NB4 (cell line): Measurements from ENCODE around the gene TGFA.

Experiments
- DNase-seq: peaks from one replicate; pipeline ENCODE4 v3.0.0; 2010; ENCODE audit warnings: low read depth
- H3K4me3 ChIP-seq: one replicate; pipeline ENCODE4 v1.5.1; 2011; ENCODE audit warnings: mild to moderate bottlenecking, low read depth, low read length, moderate library complexity
- CTCF ChIP-seq: IDR thresholded peaks from one replicate; pipeline ENCODE4 v1.5.1; 2012; ENCODE audit warnings: low read depth, low read length
- MAX ChIP-seq: IDR thresholded peaks from 2 replicates; pipeline ENCODE4 v1.6.1; 2011; ENCODE audit warnings: low read depth, low read length
- MYC ChIP-seq: IDR thresholded peaks from 2 replicates; pipeline ENCODE4 v1.6.1; 2011; ENCODE audit warnings: low read depth, low read length
- POLR2A ChIP-seq: IDR thresholded peaks from 2 replicates; pipeline ENCODE4 v1.6.1; 2011; ENCODE audit warnings: mild to moderate bottlenecking; ENCODE audit not compliant: insufficient read length; ENCODE audit errors: extremely low read depth

TGFA gene

GRCh38 chr2:70454936-70455544 is 98.6 kb downstream of the TGFA start:
- DNase-seq: peak; percentile 91
- TF ChIP-seq CTCF (no peak), MYC (peak; percentile 76), POLR2A (no peak), MAX (peak; percentile 79)
- no peak overlapping the region for H3K4me3 ChIP-seq

GRCh38 chr2:70450641-70451250 is 102.9 kb downstream of the TGFA start:
- no peak for DNase-seq
- TF ChIP-seq CTCF (no peak), MYC (no peak), MAX (no peak), POLR2A (no peak)
- no peak overlapping the region for H3K4me3 ChIP-seq

DNA sequence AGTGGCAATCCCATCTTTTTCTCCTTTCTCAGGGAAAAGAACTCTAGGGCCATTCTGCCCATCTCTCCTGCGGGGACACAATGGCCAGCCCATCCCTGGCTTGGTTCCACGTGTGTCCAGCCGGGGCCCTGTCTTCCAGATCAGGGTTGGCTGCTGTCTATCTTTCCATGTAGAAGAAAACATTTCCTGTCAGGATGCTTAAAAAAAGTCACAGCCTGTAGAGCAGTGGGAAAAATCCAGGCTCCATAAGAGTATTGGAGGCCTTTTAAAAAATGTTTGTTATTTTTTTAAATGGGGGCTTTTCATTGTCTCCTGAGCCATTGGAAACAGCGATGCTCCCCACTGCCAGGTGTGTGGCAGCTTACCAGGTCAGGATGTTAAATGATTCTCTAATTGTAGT is 105.6 kb downstream of the TGFA start:
- H3K4me3 ChIP-seq: no peak overlapping the region
- TF ChIP-seq MAX (no peak), CTCF (no peak), MYC (no peak), POLR2A (no peak)
- no peak for DNase-seq

DNA sequence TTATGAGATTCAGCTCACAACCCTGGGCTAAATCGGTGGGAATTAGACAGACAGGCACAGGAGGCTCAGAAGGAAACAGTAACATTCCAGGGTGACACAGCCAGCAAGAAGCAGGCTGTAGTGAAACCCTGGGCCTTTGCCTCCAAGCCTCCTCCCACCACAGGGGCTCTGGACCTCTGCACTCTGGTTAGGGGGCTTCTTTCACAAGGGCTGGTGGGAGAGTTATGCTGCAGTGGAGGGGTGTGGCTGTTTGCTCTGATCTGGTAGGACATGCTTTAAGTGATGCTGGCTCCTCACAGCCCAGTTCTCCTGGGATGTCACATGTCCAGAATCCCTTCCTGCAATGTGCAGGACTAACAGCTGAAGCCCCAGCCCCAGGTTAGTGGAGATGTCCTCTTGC is 109.9 kb downstream of the TGFA start:
- no peak for DNase-seq
- TF ChIP-seq MAX (no peak), CTCF (no peak), POLR2A (no peak), MYC (no peak)

GRCh38 chr2:70443078-70443465 is 110.6 kb downstream of the TGFA start:
- no peak overlapping the region for H3K4me3 ChIP-seq
- TF ChIP-seq MAX: no peak
- no peak for TF ChIP-seq CTCF
- no peak for TF ChIP-seq POLR2A
- no peak for TF ChIP-seq MYC
- DNase-seq: no peak

More for the DNA sequence above, 109.9 kb downstream of the TGFA start:
- no peak overlapping the region for H3K4me3 ChIP-seq
